K562 (cell line): ENCODE data around the gene PLEKHN1. TPM values are rescaled to one million over a fixed set of nuclear protein-coding genes. Genes with fewer than 3 reads are reported as not detected.

Experiments used
- ATAC-seq: fragments of 200-7000 bp; cut with Tn5 transposase; 3 replicates; pipeline ENCODE4 v1.9.1; 2020; ENCODE audit warnings: moderate library complexity
- BruUV-seq: library from RNA; stranded (reverse); fragments of 400-500 nt; replicated peaks from 2 replicates; lab custom pipeline; 2021; lab: Mats Ljungman, UMichigan
- CTCF ChIA-PET: fragments of 300-600 bp; formaldehyde crosslinking; extraction: SDS; loops from one replicate; lab custom pipeline; 2021; ENCODE audit warnings: low intra/inter-chr PET ratio; lab: Yijun Ruan, JAX
- POLR2A ChIA-PET: fragments of 300-600, 350-650 bp; sonication (Branson Sonifier 250); formaldehyde crosslinking; extraction: SDS; loops from one replicate; lab custom pipeline; 2021; ENCODE audit warnings: antibody characterized with exemption, inconsistent platforms; lab: Yijun Ruan, JAX
- DNase-seq, 4 experiments: peaks; one replicate each; pipeline versions ENCODE4 v3.0.0 to v3.0.0-alpha.2; 2011 to 2018; ENCODE audit warnings: low spot score in 3 of 4, mixed read lengths in 3 of 4; ENCODE audit errors: extremely low read depth in 1 of 4
- FAIRE-seq: peaks from 2 replicates; lab custom pipeline; 2011; peaks lifted over from hg19 to GRCh38; lab: Jason Lieb, UNC
- H2AFZ ChIP-seq: 2 replicates; pipeline ENCODE4 v1.6.0; 2011; ENCODE audit warnings: low read depth, low read length, control low read depth, inconsistent platforms
- H3K27ac ChIP-seq: fragments of 200-600 bp; 3 replicates; pipeline ENCODE4 v1.8.0; 2011; ENCODE audit warnings: low read depth, mild to moderate bottlenecking, control low read depth, inconsistent platforms, low read length, moderate library complexity, mixed read lengths; ENCODE audit errors: extremely low read depth
- H3K27me3 ChIP-seq, 2 experiments: fragments of 300-600 bp in 1 of 2; 2 replicates in 1 of 2; 3 replicates in 1 of 2; pipeline versions ENCODE4 v1.6.0 to v1.8.0; 2011; ENCODE audit warnings: inconsistent platforms in 2 of 2, low read length in 2 of 2, mild to moderate bottlenecking in 1 of 2, mixed read lengths in 1 of 2, moderate library complexity in 1 of 2; ENCODE audit not compliant: control insufficient read depth in 2 of 2, insufficient read depth in 2 of 2
- H3K36me3 ChIP-seq: fragments of 300-600 bp; 3 replicates; pipeline ENCODE4 v1.8.0; 2011; ENCODE audit warnings: mild to moderate bottlenecking, low read length, inconsistent platforms; ENCODE audit not compliant: control insufficient read depth, insufficient read depth
- H3K4me1 ChIP-seq, 2 experiments: fragments of 200-600 bp in 1 of 2; replicated peaks in 1 of 2; 2 replicates in 1 of 2; 3 replicates in 1 of 2; pipeline versions ENCODE4 v1.5.1 to v1.8.0; 2011; ENCODE audit warnings: inconsistent platforms in 2 of 2, low read length in 2 of 2, mild to moderate bottlenecking in 1 of 2, mixed read lengths in 1 of 2, moderate library complexity in 1 of 2; ENCODE audit not compliant: control insufficient read depth in 2 of 2, insufficient read depth in 2 of 2
- H3K4me2 ChIP-seq: 2 replicates; pipeline ENCODE4 v1.6.1; 2011; ENCODE audit warnings: low read length, control low read depth, inconsistent platforms, mixed read lengths; ENCODE audit not compliant: insufficient read depth
- H3K4me3 ChIP-seq: fragments of 200-600 bp; sonication (generic), shearing (Covaris generic); 2 replicates; pipeline ENCODE4 v1.5.1; 2016; ENCODE audit warnings: control low read depth, inconsistent platforms
- H3K79me2 ChIP-seq: fragments of 200-600 bp; 3 replicates; pipeline ENCODE4 v1.8.0; 2011; ENCODE audit warnings: low read length, inconsistent platforms; ENCODE audit not compliant: control insufficient read depth, insufficient read depth
- H3K9ac ChIP-seq, 2 experiments: 2 replicates each; pipeline versions ENCODE4 v1.6.0 to v1.6.1; 2011; ENCODE audit warnings: low read depth in 2 of 2, low read length in 2 of 2, control low read depth in 1 of 2, inconsistent platforms in 1 of 2, mild to moderate bottlenecking in 1 of 2, mixed read lengths in 1 of 2; ENCODE audit not compliant: insufficient read depth in 1 of 2
- H3K9me1 ChIP-seq: one replicate; pipeline ENCODE4 v1.6.0; 2011; ENCODE audit warnings: inconsistent platforms, mild to moderate bottlenecking, low read length, moderate library complexity; ENCODE audit not compliant: control insufficient read depth, insufficient read depth
- H3K9me3 ChIP-seq: replicated peaks from 2 replicates; pipeline ENCODE4 v1.5.1; 2011; ENCODE audit warnings: low read depth, low read length, inconsistent platforms; ENCODE audit not compliant: control insufficient read depth, insufficient read depth
- H4K20me1 ChIP-seq: replicated peaks from 2 replicates; pipeline ENCODE4 v1.6.1; 2011; ENCODE audit warnings: low read length, inconsistent platforms, mixed read lengths; ENCODE audit not compliant: control insufficient read depth, insufficient read depth
- HDAC3 ChIP-seq: fragments of 450-650 bp; IDR thresholded peaks from 2 replicates; pipeline ENCODE4 v1.6.1; 2018; ENCODE audit warnings: borderline replicate concordance, mild to moderate bottlenecking, moderate library complexity; ENCODE audit not compliant: partially characterized antibody
- WGBS: fragments of 100-300 bp; shearing (Covaris generic); methylation state at CpG from one replicate; pipeline ENCODE4 v1.1.6; 2016; ENCODE audit warnings: low coverage, mixed read lengths; ENCODE audit not compliant: insufficient coverage; ENCODE audit errors: missing lambda C conversion rate; 5-methylcytosine and 5-hydroxymethylcytosine counted together
- in situ Hi-C: fragments of 300-500 bp; cut with MboI; formaldehyde crosslinking; loops from 4 replicates; pipeline ENCODE4 v1.15.0; 2018; ENCODE audit warnings: inconsistent platforms, mixed read lengths
- intact Hi-C: fragments of 100-400 bp; cut with micrococcal nuclease; formaldehyde crosslinking; loops from 2 replicates; pipeline ENCODE4 v1.14.2; 2022
- polyA plus RNA-seq, 8 experiments: library from polyadenylated mRNA; depleted of rRNA in 4 of 8; stranded (reverse) in 5 of 8; unstranded in 3 of 8; fragments of >200 nt; fragmentation: Nextera tagmentation in 2 of 8; fragmentation: Illumina TruSeq in 1 of 8; extraction: Ambion mirVana in 2 of 8; extraction: Trizol in 1 of 8; gene quantifications; 2 replicates each; pipeline versions ENCODE4 v1.2.1 to v1.2.3, GENCODE V29; 2011 to 2014; ENCODE audit warnings: inconsistent platforms in 1 of 8, missing spikeins in 1 of 8
- total RNA-seq, 7 experiments: library from RNA; depleted of rRNA in 6 of 7; stranded (reverse); fragments of >200 nt in 6 of 7; fragmentation: Illumina TruSeq in 2 of 7; extraction: Trizol in 2 of 7; gene quantifications; 2 replicates each; pipeline versions ENCODE4 v1.2.1 to v1.2.3, GENCODE V29; 2011 to 2021; ENCODE audit warnings: low replicate concordance in 1 of 7
- TF ChIP-seq, protein P1 (sequence below): sonication (generic); formaldehyde crosslinking; IDR thresholded peaks from 2 replicates; pipeline ENCODE4 v1.8.0; 2022; ENCODE audit warnings: mild to moderate bottlenecking, missing genetic modification reagents

The PLEKHN1 gene
- total and polyA plus RNA-seq, 9 of the 15 experiments (the other 6 are each of a cell fraction or from before 2014, with no cell fraction given): 0.07 to 1.5 (median 0.13) TPM; not detected in 2

DNA sequence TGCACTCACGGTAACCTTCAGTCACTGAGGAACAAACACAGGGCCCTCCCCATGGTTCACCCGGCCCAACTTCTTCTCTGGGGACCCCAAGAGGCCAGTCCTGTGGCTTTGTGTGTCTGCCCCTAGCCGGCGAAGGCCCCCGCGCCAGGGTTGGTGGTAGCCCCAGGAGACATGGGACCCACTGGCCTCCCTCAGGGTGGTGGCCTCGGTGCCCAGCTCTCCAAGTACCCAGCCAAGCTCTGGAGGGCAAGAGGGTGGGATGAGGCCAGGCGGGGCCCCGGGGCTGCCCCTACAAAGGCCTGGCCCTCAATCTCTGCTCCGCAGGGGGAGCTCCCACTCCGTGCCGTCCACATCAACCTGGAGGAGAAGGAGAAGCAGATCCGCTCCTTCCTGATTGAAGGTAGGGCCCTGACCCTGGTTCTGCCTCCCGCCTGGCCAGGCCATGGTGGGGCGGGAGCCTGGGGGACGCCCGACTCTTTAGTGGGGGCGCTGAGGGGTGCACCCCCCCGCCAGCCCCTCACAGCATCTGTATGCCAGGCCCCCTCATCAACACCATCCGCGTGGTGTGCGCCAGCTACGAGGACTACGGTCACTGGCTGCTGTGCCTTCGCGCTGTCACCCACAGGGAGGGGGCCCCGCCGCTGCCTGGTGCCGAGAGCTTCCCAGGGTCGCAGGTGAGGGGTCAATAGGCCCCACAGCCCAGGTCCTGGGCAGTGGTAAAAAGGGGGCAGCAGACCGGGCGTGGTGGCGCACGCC lies 5.6 kb downstream of the PLEKHN1 start:
- Histone ChIP-seq H3K9me3 (peaks cover 6% of the 10 kb centered on the region), H3K4me1 (peaks cover 5 to 71% of the 10 kb centered on the region in 2 experiments; a peak in 4 of 5 replicates), H4K20me1 (no peaks in the 10 kb centered on the region), H2AFZ (no peak overlapping the region), H3K36me3 (no peaks in the 10 kb centered on the region)
- BruUV-seq: no TSS peak
- in situ Hi-C loops: no loop called here
- DNase-seq (no peak), FAIRE-seq (no peak)
- POLR2A ChIA-PET: interaction anchor here (0.6 kb wide), 2 partner anchors 13 to 403 kb away, joined by 3 to 4 read pairs; partner anchors contain the start of gene NOC2L
- no peak for TF ChIP-seq HDAC3
- TF ChIP-seq, protein P1, sequence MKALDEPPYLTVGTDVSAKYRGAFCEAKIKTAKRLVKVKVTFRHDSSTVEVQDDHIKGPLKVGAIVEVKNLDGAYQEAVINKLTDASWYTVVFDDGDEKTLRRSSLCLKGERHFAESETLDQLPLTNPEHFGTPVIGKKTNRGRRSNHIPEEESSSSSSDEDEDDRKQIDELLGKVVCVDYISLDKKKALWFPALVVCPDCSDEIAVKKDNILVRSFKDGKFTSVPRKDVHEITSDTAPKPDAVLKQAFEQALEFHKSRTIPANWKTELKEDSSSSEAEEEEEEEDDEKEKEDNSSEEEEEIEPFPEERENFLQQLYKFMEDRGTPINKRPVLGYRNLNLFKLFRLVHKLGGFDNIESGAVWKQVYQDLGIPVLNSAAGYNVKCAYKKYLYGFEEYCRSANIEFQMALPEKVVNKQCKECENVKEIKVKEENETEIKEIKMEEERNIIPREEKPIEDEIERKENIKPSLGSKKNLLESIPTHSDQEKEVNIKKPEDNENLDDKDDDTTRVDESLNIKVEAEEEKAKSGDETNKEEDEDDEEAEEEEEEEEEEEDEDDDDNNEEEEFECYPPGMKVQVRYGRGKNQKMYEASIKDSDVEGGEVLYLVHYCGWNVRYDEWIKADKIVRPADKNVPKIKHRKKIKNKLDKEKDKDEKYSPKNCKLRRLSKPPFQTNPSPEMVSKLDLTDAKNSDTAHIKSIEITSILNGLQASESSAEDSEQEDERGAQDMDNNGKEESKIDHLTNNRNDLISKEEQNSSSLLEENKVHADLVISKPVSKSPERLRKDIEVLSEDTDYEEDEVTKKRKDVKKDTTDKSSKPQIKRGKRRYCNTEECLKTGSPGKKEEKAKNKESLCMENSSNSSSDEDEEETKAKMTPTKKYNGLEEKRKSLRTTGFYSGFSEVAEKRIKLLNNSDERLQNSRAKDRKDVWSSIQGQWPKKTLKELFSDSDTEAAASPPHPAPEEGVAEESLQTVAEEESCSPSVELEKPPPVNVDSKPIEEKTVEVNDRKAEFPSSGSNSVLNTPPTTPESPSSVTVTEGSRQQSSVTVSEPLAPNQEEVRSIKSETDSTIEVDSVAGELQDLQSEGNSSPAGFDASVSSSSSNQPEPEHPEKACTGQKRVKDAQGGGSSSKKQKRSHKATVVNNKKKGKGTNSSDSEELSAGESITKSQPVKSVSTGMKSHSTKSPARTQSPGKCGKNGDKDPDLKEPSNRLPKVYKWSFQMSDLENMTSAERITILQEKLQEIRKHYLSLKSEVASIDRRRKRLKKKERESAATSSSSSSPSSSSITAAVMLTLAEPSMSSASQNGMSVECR (CRISPR knock-in tag): no peak
- TF ChIP-seq, all 486 proteins: peak for 0
- WGBS: 33% methylated on average over 34 of the region's 34 CpGs
- no peaks in the 10 kb centered on the region for H3K79me2 ChIP-seq
- no peak overlapping the region for H3K27ac ChIP-seq
- H3K9ac ChIP-seq: peak overlapping the region in 1 of 2 experiments; percentile 22; a peak in 1 of 4 replicates
- intact Hi-C loops: no loop called here
- ATAC-seq: no peak
- H3K4me3 ChIP-seq: no peak overlapping the region
- CTCF ChIA-PET: no interaction called here
- H3K9me1 ChIP-seq: no peaks in the 10 kb centered on the region
- peaks cover 0 to 37% of the 10 kb centered on the region in 2 experiments; a peak in 2 of 5 replicates for H3K27me3 ChIP-seq
- H3K4me2 ChIP-seq: no peak overlapping the region
